Measurements from ENCODE around the gene KLHL29.

Gene KLHL29

GRCh38 chr2:23550553-23550952 lies 165.6 kb downstream of the KLHL29 start:
- Histone ChIP-seq H3K4me3 (no peak overlapping the region), H3K36me3 (replicated peaks) (no peaks in the 10 kb centered on the region), H3K4me1 (no peaks in the 10 kb centered on the region), H3K9me3 (no peaks in the 10 kb centered on the region), H3K27me3 (ENCODE audit: low read depth) (no peaks in the 10 kb centered on the region)
- DNase-seq (ENCODE audit: low spot score in 2 of 2): no peak
- in situ Hi-C loops (cut with MboI; ENCODE audit: low sequenced_read_pairs): no loop called here

DNA sequence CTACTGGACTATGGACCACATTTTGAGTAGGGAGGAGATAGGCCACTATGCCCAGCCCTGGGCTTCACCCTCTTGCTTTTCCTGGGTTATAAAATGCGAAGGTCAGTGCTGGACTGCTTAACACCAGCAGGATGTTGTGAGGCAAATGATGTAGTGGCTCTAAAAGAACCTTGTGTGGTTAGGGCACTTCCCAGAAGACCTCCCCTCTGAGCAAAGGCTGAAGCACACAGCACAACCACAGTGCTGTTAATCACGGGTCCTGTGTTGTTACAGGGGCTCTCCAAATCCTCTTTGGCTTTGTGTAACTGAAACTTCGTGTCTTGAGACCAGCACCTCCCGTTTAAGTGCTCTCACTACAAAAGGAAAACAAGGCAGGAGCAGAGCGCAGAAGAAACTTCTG lies 166.9 kb downstream of the KLHL29 start:
- no peak overlapping the region for H3K4me3 ChIP-seq
- no peak for DNase-seq (ENCODE audit: low spot score in 2 of 2)
- no peaks in the 10 kb centered on the region for H3K36me3 ChIP-seq (replicated peaks)
- H3K4me1 ChIP-seq: no peaks in the 10 kb centered on the region
- H3K27me3 ChIP-seq (ENCODE audit: low read depth): no peaks in the 10 kb centered on the region
- no peaks in the 10 kb centered on the region for H3K9me3 ChIP-seq
- in situ Hi-C loops (cut with MboI; ENCODE audit: low sequenced_read_pairs): no loop called here

DNA sequence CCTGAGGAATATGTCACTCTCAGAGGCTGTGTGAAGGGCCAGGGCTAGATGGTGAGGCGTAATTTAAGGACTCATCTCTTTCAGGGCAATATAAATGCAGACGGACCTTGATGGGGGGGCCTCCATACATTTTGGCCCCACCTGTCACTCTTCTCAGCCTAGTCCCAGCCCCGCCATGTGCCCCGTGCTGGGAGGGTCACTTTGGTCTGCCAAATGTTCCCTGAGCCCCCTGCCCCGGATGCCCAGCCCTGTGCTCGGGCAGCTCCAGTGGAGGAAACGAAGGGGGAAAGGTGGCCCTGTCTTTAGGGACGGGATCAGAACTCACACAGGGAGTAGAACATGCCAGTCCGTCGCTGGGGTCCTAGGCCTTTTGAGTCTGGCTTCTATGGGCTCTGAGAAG lies 168.6 kb downstream of the KLHL29 start:
- Histone ChIP-seq H3K36me3 (replicated peaks) (no peaks in the 10 kb centered on the region), H3K4me3 (no peak overlapping the region), H3K4me1 (no peaks in the 10 kb centered on the region), H3K27me3 (ENCODE audit: low read depth) (no peaks in the 10 kb centered on the region), H3K9me3 (no peaks in the 10 kb centered on the region)
- DNase-seq (ENCODE audit: low spot score in 2 of 2): no peak
- in situ Hi-C loops (cut with MboI; ENCODE audit: low sequenced_read_pairs): no loop called here

- no peaks in the 10 kb centered on the region for H3K27me3 ChIP-seq (ENCODE audit: low read depth)
- H3K4me3 ChIP-seq: no peak overlapping the region
- no peaks in the 10 kb centered on the region for H3K9me3 ChIP-seq
- no peak for DNase-seq (ENCODE audit: low spot score in 2 of 2)
- in situ Hi-C loops (cut with MboI; ENCODE audit: low sequenced_read_pairs): no loop called here
- H3K4me1 ChIP-seq: no peaks in the 10 kb centered on the region
- H3K36me3 ChIP-seq (replicated peaks): no peaks in the 10 kb centered on the region
Measured at GRCh38 chr2:23554054-23554697, 169.2 kb downstream of the KLHL29 start.

DNA sequence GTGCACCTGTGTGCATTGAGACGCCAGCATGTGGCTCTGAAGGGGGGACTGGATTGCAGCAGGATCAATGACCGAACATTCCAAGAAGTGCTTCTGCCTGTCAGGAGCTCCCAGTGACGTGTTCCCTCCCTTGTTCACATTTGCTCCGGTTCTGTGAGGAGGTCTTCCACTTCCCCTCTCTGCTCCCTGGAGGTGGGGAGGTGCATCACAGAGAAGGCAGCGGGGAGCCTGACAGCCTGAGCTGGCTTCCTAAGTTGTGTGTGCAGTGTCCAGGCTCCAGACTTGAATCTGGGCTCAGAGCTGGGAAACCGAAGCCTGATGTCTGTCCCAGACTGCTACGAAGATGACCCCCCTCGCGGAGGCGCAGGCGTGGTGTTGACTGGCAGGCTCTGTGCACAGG lies 171.0 kb downstream of the KLHL29 start:
- Histone ChIP-seq H3K9me3 (no peaks in the 10 kb centered on the region), H3K4me1 (no peaks in the 10 kb centered on the region), H3K27me3 (ENCODE audit: low read depth) (no peaks in the 10 kb centered on the region), H3K4me3 (no peak overlapping the region), H3K36me3 (replicated peaks) (no peaks in the 10 kb centered on the region)
- no peak for DNase-seq (ENCODE audit: low spot score in 2 of 2)
- in situ Hi-C loops (cut with MboI; ENCODE audit: low sequenced_read_pairs): no loop called here

- in situ Hi-C loops (cut with MboI; ENCODE audit: low sequenced_read_pairs): no loop called here
- H3K27me3 ChIP-seq (ENCODE audit: low read depth): no peaks in the 10 kb centered on the region
- H3K4me3 ChIP-seq: no peak overlapping the region
- H3K36me3 ChIP-seq (replicated peaks): no peaks in the 10 kb centered on the region
- H3K4me1 ChIP-seq: no peaks in the 10 kb centered on the region
- no peak for DNase-seq (ENCODE audit: low spot score in 2 of 2)
- H3K9me3 ChIP-seq: no peaks in the 10 kb centered on the region
Measured at GRCh38 chr2:23556929-23557328, 171.9 kb downstream of the KLHL29 start.

DNA sequence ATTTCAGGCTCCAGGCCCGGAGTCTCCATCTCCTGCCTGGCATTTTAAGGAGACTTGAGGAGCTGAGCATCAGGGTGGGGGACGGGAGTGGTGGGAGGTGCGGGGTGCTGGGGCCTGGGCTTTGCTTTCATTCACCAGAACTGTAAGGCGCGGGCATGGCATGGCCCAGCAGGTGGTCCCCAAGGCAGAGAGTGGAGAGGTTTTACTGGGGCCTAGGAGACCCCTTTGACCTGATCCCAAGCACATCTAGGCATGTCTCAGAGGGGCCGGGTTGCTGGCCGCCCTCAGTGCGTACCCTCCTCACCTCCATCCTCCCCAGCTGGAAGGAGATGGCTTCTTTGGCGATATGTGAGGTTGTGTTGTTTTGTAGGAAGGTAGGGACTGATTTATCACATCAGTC lies 172.5 kb downstream of the KLHL29 start:
- H3K27me3 ChIP-seq (ENCODE audit: low read depth): no peaks in the 10 kb centered on the region
- H3K9me3 ChIP-seq: no peaks in the 10 kb centered on the region
- in situ Hi-C loops (cut with MboI; ENCODE audit: low sequenced_read_pairs): no loop called here
- no peaks in the 10 kb centered on the region for H3K4me1 ChIP-seq
- no peak for DNase-seq (ENCODE audit: low spot score in 2 of 2)
- no peak overlapping the region for H3K4me3 ChIP-seq
- H3K36me3 ChIP-seq (replicated peaks): no peaks in the 10 kb centered on the region

- in situ Hi-C loops (cut with MboI; ENCODE audit: low sequenced_read_pairs): no loop called here
- no peak for DNase-seq (ENCODE audit: low spot score in 2 of 2)
- Histone ChIP-seq H3K27me3 (ENCODE audit: low read depth) (no peaks in the 10 kb centered on the region), H3K9me3 (no peaks in the 10 kb centered on the region), H3K4me1 (no peaks in the 10 kb centered on the region), H3K36me3 (replicated peaks) (no peaks in the 10 kb centered on the region), H3K4me3 (no peak overlapping the region)
Measured at GRCh38 chr2:23559561-23560239, 174.7 kb downstream of the KLHL29 start.

DNA sequence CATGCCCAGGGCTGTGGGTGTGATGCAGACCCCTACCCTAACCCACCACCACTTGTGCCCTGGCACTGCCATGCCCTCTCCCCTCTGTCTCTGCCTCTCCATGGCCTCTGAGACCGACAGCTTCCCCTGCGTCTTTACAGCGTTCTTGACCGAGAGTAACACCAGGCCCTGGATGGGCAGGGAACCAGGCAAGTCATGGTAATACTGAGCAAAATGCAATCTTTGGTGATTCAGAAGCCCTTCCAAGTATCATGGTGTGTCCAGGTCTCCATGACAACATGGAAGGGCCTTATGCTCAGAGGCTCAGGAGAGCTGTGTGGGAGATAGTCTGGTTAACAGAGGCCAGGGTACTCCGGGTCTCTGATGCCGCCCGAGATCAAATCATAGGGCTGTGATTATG lies 176.1 kb downstream of the KLHL29 start:
- no peak for DNase-seq (ENCODE audit: low spot score in 2 of 2)
- Histone ChIP-seq H3K4me3 (no peak overlapping the region), H3K27me3 (ENCODE audit: low read depth) (no peaks in the 10 kb centered on the region), H3K4me1 (no peaks in the 10 kb centered on the region), H3K36me3 (replicated peaks) (no peaks in the 10 kb centered on the region), H3K9me3 (no peaks in the 10 kb centered on the region)
- in situ Hi-C loops (cut with MboI; ENCODE audit: low sequenced_read_pairs): no loop called here

DNA sequence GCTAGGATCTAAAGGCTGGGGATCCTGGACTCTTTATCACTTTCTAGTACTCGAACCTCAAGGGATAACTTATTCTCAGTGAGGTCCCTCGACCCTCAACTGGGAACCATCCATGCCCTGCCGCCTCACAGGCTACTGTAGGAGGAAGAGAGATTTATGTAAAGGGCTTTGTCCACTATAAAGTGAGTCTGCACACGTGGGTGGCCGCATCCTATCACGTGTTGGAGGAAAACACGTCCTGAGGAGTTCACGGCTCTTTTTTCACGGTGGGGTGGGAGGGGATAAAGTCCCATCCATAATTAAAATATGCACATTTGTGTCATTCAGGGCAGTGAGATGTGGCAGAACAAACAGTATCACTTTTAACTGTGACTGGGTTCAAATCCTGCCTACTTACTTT lies 176.6 kb downstream of the KLHL29 start:
- no peaks in the 10 kb centered on the region for H3K36me3 ChIP-seq (replicated peaks)
- H3K4me3 ChIP-seq: no peak overlapping the region
- in situ Hi-C loops (cut with MboI; ENCODE audit: low sequenced_read_pairs): no loop called here
- H3K9me3 ChIP-seq: no peaks in the 10 kb centered on the region
- no peaks in the 10 kb centered on the region for H3K27me3 ChIP-seq (ENCODE audit: low read depth)
- no peak for DNase-seq (ENCODE audit: low spot score in 2 of 2)
- H3K4me1 ChIP-seq: no peaks in the 10 kb centered on the region

GRCh38 chr2:23562143-23562542 lies 177.2 kb downstream of the KLHL29 start:
- Histone ChIP-seq H3K27me3 (ENCODE audit: low read depth) (no peaks in the 10 kb centered on the region), H3K4me3 (no peak overlapping the region)
- in situ Hi-C loops (cut with MboI; ENCODE audit: low sequenced_read_pairs): no loop called here

DNA sequence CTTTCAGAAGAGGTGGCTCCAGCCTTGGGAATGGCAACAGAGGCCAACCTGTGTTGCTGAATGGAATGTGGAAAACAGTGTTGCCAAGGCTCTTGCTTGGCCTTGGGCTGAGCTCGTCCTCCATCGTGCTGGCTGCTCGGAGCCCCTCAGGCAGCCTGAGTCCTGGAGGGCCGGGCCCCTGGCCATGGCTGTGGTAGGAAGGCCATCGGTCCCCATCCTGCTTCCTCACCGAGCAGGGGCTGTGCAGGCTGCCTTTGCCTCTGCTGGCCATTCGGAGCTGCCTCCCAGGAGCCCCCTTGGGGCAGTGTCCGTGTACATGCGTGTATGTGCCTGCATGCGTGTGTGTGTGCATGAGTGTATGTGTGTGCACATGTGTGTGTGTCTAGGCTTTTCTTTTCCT lies 178.2 kb downstream of the KLHL29 start:
- H3K4me1 ChIP-seq: no peaks in the 10 kb centered on the region
- no peak for DNase-seq (ENCODE audit: low spot score in 2 of 2)
- no peaks in the 10 kb centered on the region for H3K36me3 ChIP-seq (replicated peaks)
- no peaks in the 10 kb centered on the region for H3K27me3 ChIP-seq (ENCODE audit: low read depth)
- H3K9me3 ChIP-seq: no peaks in the 10 kb centered on the region
- in situ Hi-C loops (cut with MboI; ENCODE audit: low sequenced_read_pairs): no loop called here
- no peak overlapping the region for H3K4me3 ChIP-seq

More at GRCh38 chr2:23562143-23562542, 177.2 kb downstream of the KLHL29 start:
- no peak for DNase-seq (ENCODE audit: low spot score in 2 of 2)
- Histone ChIP-seq H3K4me1 (no peaks in the 10 kb centered on the region), H3K9me3 (no peaks in the 10 kb centered on the region), H3K36me3 (replicated peaks) (no peaks in the 10 kb centered on the region)

DNA sequence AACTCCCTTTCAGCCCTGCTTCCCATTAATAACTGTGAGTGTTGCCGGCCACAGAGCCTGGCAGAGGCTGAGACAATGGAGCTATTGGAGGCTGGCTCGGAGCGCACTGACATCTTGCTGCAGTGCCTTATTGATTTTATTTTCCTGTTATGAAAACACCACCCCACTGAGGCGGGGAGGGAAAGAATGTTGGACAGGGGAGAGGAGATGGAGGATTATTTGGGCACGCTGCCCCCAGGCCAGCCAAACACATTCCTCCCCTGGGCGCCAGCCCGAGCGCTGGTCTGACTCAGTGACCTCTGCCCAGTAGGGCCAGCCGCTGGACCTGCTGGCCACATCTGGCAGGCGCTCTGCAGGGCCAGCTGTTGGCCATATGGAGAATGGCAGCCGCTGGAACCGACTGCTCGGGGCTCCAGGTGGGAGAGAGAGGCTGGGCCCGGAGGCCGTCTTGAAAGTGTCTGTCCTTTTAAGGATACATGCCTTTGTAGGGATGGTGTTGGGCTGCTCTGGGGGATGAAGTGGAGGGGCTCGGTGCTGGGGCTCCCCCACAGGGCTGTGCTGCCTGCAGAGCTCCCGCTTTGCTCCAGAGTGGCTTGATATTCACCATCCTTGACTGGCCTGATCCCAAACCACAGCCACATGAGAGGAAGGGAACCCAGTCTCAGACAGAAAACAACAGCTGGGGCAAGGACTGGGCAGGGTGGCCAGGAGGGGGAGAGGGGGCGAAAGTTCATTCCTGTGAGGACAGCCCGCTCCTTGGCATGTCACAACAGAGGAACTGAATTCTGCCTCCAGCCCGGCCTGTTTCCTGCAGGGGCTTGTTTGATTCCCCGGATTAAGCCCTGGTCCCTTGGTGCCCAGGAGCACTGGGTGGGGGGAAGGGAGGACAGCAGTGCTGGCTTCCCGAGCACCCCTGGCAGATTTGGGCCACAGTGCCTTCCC lies 179.0 kb downstream of the KLHL29 start:
- H3K36me3 ChIP-seq (replicated peaks): no peaks in the 10 kb centered on the region
- no peaks in the 10 kb centered on the region for H3K4me1 ChIP-seq
- H3K27me3 ChIP-seq (ENCODE audit: low read depth): no peaks in the 10 kb centered on the region
- DNase-seq (ENCODE audit: low spot score in 2 of 2): no peak
- in situ Hi-C loops (cut with MboI; ENCODE audit: low sequenced_read_pairs): no loop called here
- no peaks in the 10 kb centered on the region for H3K9me3 ChIP-seq
- H3K4me3 ChIP-seq: no peak overlapping the region

DNA sequence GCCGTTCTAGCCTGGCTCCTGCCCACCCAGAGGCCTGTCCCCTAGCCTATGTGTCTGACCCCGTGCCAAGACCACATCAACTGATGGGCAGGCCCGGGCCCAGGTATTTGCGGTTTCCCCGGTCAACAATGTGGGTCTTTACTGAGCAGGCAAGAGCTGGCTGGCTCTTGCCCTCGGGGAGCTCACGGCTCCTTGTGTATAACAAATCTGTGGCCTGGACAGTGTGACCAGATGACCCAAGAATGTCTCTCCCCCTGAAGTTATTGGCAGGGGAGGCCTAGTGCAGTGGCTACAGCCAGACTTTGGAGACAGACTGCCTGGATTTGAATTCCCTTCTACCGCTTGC lies 179.6 kb downstream of the KLHL29 start:
- in situ Hi-C loops (cut with MboI; ENCODE audit: low sequenced_read_pairs): no loop called here
- DNase-seq (ENCODE audit: low spot score in 2 of 2): no peak
- H3K4me3 ChIP-seq: no peak overlapping the region

More for the DNA sequence above, 179.6 kb downstream of the KLHL29 start:
- H3K9me3 ChIP-seq: no peaks in the 10 kb centered on the region
- H3K4me1 ChIP-seq: no peaks in the 10 kb centered on the region
- H3K36me3 ChIP-seq (replicated peaks): no peaks in the 10 kb centered on the region
- H3K27me3 ChIP-seq (ENCODE audit: low read depth): no peaks in the 10 kb centered on the region
